Brain microvascular endothelial cell (primary cell): ENCODE data around the gene MAGI1.

Experiments used
- DNase-seq: peaks from one replicate; pipeline ENCODE4 v3.0.0-alpha.2; 2020
- H3K27ac ChIP-seq: fragments of 250-450 bp; sonication (Bioruptor Pico); 2 replicates; pipeline ENCODE4 v1.5.1; 2020; ENCODE audit warnings: mild to moderate bottlenecking, moderate library complexity
- H3K27me3 ChIP-seq: fragments of 250-450 bp; sonication (Bioruptor Pico); replicated peaks from 2 replicates; pipeline ENCODE4 v1.5.1; 2020; ENCODE audit warnings: mild to moderate bottlenecking
- H3K36me3 ChIP-seq: fragments of 250-450 bp; sonication (Bioruptor Pico); replicated peaks from 2 replicates; pipeline ENCODE4 v1.5.1; 2020; ENCODE audit warnings: mild to moderate bottlenecking
- H3K4me3 ChIP-seq: 2 replicates; pipeline ENCODE4 v1.5.1; 2011; ENCODE audit warnings: low read depth, mild to moderate bottlenecking, control low read depth, low read length, moderate library complexity
- CTCF ChIP-seq: IDR thresholded peaks from 2 replicates; pipeline ENCODE4 v1.5.1; 2011; ENCODE audit warnings: low read depth, mild to moderate bottlenecking, moderate library complexity, low read length, control low read depth, inconsistent platforms; ENCODE audit errors: missing control alignments
- in situ Hi-C: cut with HindIII; loops from 2 replicates; pipeline ENCODE4 v1.10.0; 2017; ENCODE audit warnings: low sequenced_read_pairs, low pct_ligation_motif_present

The MAGI1 gene

DNA sequence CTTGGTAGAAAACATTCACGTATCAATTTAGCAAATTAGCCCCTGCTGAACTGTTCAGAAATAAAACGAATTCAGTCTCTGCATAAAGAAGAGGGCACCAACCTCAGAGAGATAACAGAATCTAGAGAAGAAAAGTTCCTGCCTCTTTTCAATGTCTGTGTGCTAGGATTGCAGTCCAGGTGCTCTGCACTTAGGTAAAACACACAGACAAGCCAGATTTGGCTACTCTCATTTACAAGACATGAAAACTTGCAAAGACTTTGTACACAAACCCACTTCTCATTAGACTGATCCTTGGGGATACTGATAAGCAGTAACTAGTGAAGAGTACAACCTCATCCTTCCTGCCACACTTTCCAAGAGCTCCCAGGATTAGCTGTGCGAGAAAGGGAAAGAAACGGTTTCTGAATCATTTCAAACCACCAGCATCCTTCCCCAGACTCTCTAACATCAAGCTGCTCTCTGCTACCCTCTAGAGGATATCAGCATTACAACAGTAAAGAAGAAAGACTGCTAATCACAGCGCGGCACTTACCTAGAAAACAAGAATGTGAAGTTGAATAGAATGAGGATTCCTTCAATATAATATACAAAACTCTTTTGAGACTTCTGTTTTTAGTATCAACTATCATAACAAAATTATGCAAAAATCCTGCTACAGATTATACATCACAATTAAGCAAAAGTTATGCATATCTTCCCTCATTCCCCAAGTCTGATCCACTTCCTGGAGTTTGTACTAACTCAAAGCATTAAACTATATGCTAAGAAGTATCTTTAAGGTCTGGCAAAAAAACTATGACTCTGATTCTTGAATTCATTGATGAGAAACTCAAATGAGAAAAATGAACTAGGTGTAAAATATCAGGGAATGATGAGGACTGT lies 306.4 kb downstream of the MAGI1 start:
- TF ChIP-seq CTCF, result peak; percentile 86
- Histone ChIP-seq H3K27ac (no peak overlapping the region), H3K36me3 (no peaks in the 10 kb centered on the region), H3K27me3 (no peaks in the 10 kb centered on the region), H3K4me3 (no peak overlapping the region)
- peak; percentile 54 for DNase-seq
- in situ Hi-C loops, result no loop called here

GRCh38 chr3:65730449-65730848 lies 308.3 kb downstream of the MAGI1 start:
- DNase-seq, result no peak
- Histone ChIP-seq H3K4me3 (no peak overlapping the region), H3K27ac (no peak overlapping the region), H3K27me3 (no peaks in the 10 kb centered on the region), H3K36me3 (no peaks in the 10 kb centered on the region)
- TF ChIP-seq CTCF, result no peak
- in situ Hi-C loops, result no loop called here

GRCh38 chr3:65729973-65730372 lies 308.7 kb downstream of the MAGI1 start:
- H3K27me3 ChIP-seq, result no peaks in the 10 kb centered on the region
- no peak for DNase-seq
- H3K36me3 ChIP-seq, result no peaks in the 10 kb centered on the region
- in situ Hi-C loops, result no loop called here
- no peak overlapping the region for H3K4me3 ChIP-seq
- TF ChIP-seq CTCF, result no peak
- H3K27ac ChIP-seq, result peak overlapping the region; percentile 10

DNA sequence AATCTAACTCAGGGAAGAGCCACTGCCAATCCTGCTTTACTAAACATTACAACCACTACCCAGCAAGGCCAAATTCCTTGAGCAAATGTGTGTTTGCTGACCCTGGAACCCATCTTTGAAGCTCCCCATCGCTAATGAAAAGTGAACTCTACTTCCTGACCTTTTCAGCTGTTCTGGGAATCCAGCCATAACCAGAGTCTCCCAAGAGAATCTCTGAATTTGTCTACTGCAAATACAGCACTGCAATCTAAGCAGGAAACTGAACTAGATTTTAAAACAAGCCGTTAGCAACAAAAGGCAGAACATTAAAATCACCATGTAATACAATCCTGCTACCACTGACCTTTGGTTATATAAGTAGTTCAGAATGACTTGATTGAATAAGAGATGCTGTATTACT lies 309.2 kb downstream of the MAGI1 start:
- Histone ChIP-seq H3K27ac (peak overlapping the region; percentile 10), H3K27me3 (no peaks in the 10 kb centered on the region), H3K36me3 (no peaks in the 10 kb centered on the region), H3K4me3 (no peak overlapping the region)
- TF ChIP-seq CTCF, result no peak
- in situ Hi-C loops, result no loop called here
- DNase-seq, result peak; percentile 72

DNA sequence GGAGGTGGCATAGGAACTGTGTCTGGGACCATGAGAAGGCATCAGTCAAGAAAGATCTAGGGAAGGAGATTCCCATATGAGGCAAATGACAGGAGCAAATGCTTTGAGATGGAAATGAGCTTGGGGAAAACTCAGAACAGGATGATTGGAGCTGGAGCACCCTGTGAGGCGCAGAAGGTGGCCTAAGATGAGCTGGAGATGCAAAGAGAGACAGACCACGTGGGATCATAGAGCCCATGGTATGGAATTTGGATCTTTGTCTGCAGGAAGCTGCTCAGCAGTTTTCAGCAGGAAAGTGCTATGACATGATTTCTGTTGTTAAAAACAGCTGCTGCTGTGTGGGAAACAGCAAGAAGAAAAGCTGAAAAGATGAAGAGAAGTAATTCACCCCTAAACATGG lies 310.6 kb downstream of the MAGI1 start:
- Histone ChIP-seq H3K4me3 (no peak overlapping the region), H3K27me3 (no peaks in the 10 kb centered on the region), H3K36me3 (no peaks in the 10 kb centered on the region), H3K27ac (no peak overlapping the region)
- TF ChIP-seq CTCF, result no peak
- in situ Hi-C loops, result no loop called here
- DNase-seq, result no peak

- DNase-seq, result no peak
- Histone ChIP-seq H3K27me3 (no peaks in the 10 kb centered on the region), H3K36me3 (no peaks in the 10 kb centered on the region), H3K4me3 (no peak overlapping the region), H3K27ac (no peak overlapping the region)
- in situ Hi-C loops, result no loop called here
- no peak for TF ChIP-seq CTCF
Measured at GRCh38 chr3:65723985-65724384, 314.7 kb downstream of the MAGI1 start.
